K562 (cell line): Measurements from ENCODE around the gene BCAS3. TPM values are rescaled to one million over a fixed set of nuclear protein-coding genes. Genes with fewer than 3 reads are reported as not detected.

Source experiments
- ATAC-seq: fragments of 200-7000 bp; cut with Tn5 transposase; 3 replicates; pipeline ENCODE4 v1.9.1; 2020; ENCODE audit warnings: moderate library complexity
- BruUV-seq: library from RNA; stranded (reverse); fragments of 400-500 nt; replicated peaks from 2 replicates; lab custom pipeline; 2021; lab: Mats Ljungman, UMichigan
- CTCF ChIA-PET: fragments of 300-600 bp; formaldehyde crosslinking; extraction: SDS; loops from one replicate; lab custom pipeline; 2021; ENCODE audit warnings: low intra/inter-chr PET ratio; lab: Yijun Ruan, JAX
- POLR2A ChIA-PET: fragments of 300-600, 350-650 bp; sonication (Branson Sonifier 250); formaldehyde crosslinking; extraction: SDS; loops from one replicate; lab custom pipeline; 2021; ENCODE audit warnings: antibody characterized with exemption, inconsistent platforms; lab: Yijun Ruan, JAX
- DNase-seq, 4 experiments: peaks; one replicate each; pipeline versions ENCODE4 v3.0.0 to v3.0.0-alpha.2; 2011 to 2018; ENCODE audit warnings: low spot score in 3 of 4, mixed read lengths in 3 of 4; ENCODE audit errors: extremely low read depth in 1 of 4
- FAIRE-seq: peaks from 2 replicates; lab custom pipeline; 2011; peaks lifted over from hg19 to GRCh38; lab: Jason Lieb, UNC
- H2AFZ ChIP-seq: 2 replicates; pipeline ENCODE4 v1.6.0; 2011; ENCODE audit warnings: low read depth, low read length, control low read depth, inconsistent platforms
- H3K27ac ChIP-seq: fragments of 200-600 bp; 3 replicates; pipeline ENCODE4 v1.8.0; 2011; ENCODE audit warnings: low read depth, mild to moderate bottlenecking, control low read depth, inconsistent platforms, low read length, moderate library complexity, mixed read lengths; ENCODE audit errors: extremely low read depth
- H3K27me3 ChIP-seq, 2 experiments: fragments of 300-600 bp in 1 of 2; 2 replicates in 1 of 2; 3 replicates in 1 of 2; pipeline versions ENCODE4 v1.6.0 to v1.8.0; 2011; ENCODE audit warnings: inconsistent platforms in 2 of 2, low read length in 2 of 2, mild to moderate bottlenecking in 1 of 2, mixed read lengths in 1 of 2, moderate library complexity in 1 of 2; ENCODE audit not compliant: control insufficient read depth in 2 of 2, insufficient read depth in 2 of 2
- H3K36me3 ChIP-seq: fragments of 300-600 bp; 3 replicates; pipeline ENCODE4 v1.8.0; 2011; ENCODE audit warnings: mild to moderate bottlenecking, low read length, inconsistent platforms; ENCODE audit not compliant: control insufficient read depth, insufficient read depth
- H3K4me1 ChIP-seq, 2 experiments: fragments of 200-600 bp in 1 of 2; replicated peaks in 1 of 2; 2 replicates in 1 of 2; 3 replicates in 1 of 2; pipeline versions ENCODE4 v1.5.1 to v1.8.0; 2011; ENCODE audit warnings: inconsistent platforms in 2 of 2, low read length in 2 of 2, mild to moderate bottlenecking in 1 of 2, mixed read lengths in 1 of 2, moderate library complexity in 1 of 2; ENCODE audit not compliant: control insufficient read depth in 2 of 2, insufficient read depth in 2 of 2
- H3K4me2 ChIP-seq: 2 replicates; pipeline ENCODE4 v1.6.1; 2011; ENCODE audit warnings: low read length, control low read depth, inconsistent platforms, mixed read lengths; ENCODE audit not compliant: insufficient read depth
- H3K4me3 ChIP-seq: fragments of 200-600 bp; sonication (generic), shearing (Covaris generic); 2 replicates; pipeline ENCODE4 v1.5.1; 2016; ENCODE audit warnings: control low read depth, inconsistent platforms
- H3K79me2 ChIP-seq: fragments of 200-600 bp; 3 replicates; pipeline ENCODE4 v1.8.0; 2011; ENCODE audit warnings: low read length, inconsistent platforms; ENCODE audit not compliant: control insufficient read depth, insufficient read depth
- H3K9ac ChIP-seq, 2 experiments: 2 replicates each; pipeline versions ENCODE4 v1.6.0 to v1.6.1; 2011; ENCODE audit warnings: low read depth in 2 of 2, low read length in 2 of 2, control low read depth in 1 of 2, inconsistent platforms in 1 of 2, mild to moderate bottlenecking in 1 of 2, mixed read lengths in 1 of 2; ENCODE audit not compliant: insufficient read depth in 1 of 2
- H3K9me1 ChIP-seq: one replicate; pipeline ENCODE4 v1.6.0; 2011; ENCODE audit warnings: inconsistent platforms, mild to moderate bottlenecking, low read length, moderate library complexity; ENCODE audit not compliant: control insufficient read depth, insufficient read depth
- H3K9me3 ChIP-seq: replicated peaks from 2 replicates; pipeline ENCODE4 v1.5.1; 2011; ENCODE audit warnings: low read depth, low read length, inconsistent platforms; ENCODE audit not compliant: control insufficient read depth, insufficient read depth
- H4K20me1 ChIP-seq: replicated peaks from 2 replicates; pipeline ENCODE4 v1.6.1; 2011; ENCODE audit warnings: low read length, inconsistent platforms, mixed read lengths; ENCODE audit not compliant: control insufficient read depth, insufficient read depth
- ATF7 ChIP-seq: fragments of 450-650 bp; IDR thresholded peaks from 2 replicates; pipeline ENCODE4 v1.7.1; 2014; ENCODE audit warnings: mild to moderate bottlenecking, moderate library complexity
- CEBPZ ChIP-seq: fragments of 150-350 bp; IDR thresholded peaks from 2 replicates; pipeline ENCODE4 v1.6.1; 2014; ENCODE audit warnings: low read depth, mild to moderate bottlenecking, low read length, borderline replicate concordance
- FOXP4 ChIP-seq: sonication (generic); formaldehyde crosslinking; IDR thresholded peaks from 2 replicates; pipeline ENCODE4 v1.8.0; 2022; ENCODE audit warnings: mild to moderate bottlenecking, missing genetic modification reagents, borderline replicate concordance
- HMG20B ChIP-seq: fragments of 250-450 bp; sonication (Bioruptor Pico); IDR thresholded peaks from 2 replicates; pipeline ENCODE4 v1.5.0; 2021; ENCODE audit warnings: mild to moderate bottlenecking
- KLF1 ChIP-seq: fragments of 450-650 bp; IDR thresholded peaks from 2 replicates; pipeline ENCODE4 v1.6.1; 2016; ENCODE audit warnings: missing genetic modification characterization, missing compliant biosample characterization
- NUFIP1 ChIP-seq: fragments of 450-650 bp; IDR thresholded peaks from 2 replicates; pipeline ENCODE4 v1.6.1; 2018; ENCODE audit not compliant: partially characterized antibody
- XRCC5 ChIP-seq: fragments of 200-400 bp; formaldehyde crosslinking; IDR thresholded peaks from 2 replicates; pipeline ENCODE4 v1.6.1; 2017; ENCODE audit warnings: low read depth, mild to moderate bottlenecking, low read length
- ZNF165 ChIP-seq: fragments of 250-450 bp; sonication (Bioruptor Pico); IDR thresholded peaks from 2 replicates; pipeline ENCODE4 v1.4.0; 2020; ENCODE audit warnings: borderline replicate concordance
- WGBS: fragments of 100-300 bp; shearing (Covaris generic); methylation state at CpG from one replicate; pipeline ENCODE4 v1.1.6; 2016; ENCODE audit warnings: low coverage, mixed read lengths; ENCODE audit not compliant: insufficient coverage; ENCODE audit errors: missing lambda C conversion rate; 5-methylcytosine and 5-hydroxymethylcytosine counted together
- in situ Hi-C: fragments of 300-500 bp; cut with MboI; formaldehyde crosslinking; loops from 4 replicates; pipeline ENCODE4 v1.15.0; 2018; ENCODE audit warnings: inconsistent platforms, mixed read lengths
- intact Hi-C: fragments of 100-400 bp; cut with micrococcal nuclease; formaldehyde crosslinking; loops from 2 replicates; pipeline ENCODE4 v1.14.2; 2022
- polyA plus RNA-seq, 8 experiments: library from polyadenylated mRNA; depleted of rRNA in 4 of 8; stranded (reverse) in 5 of 8; unstranded in 3 of 8; fragments of >200 nt; fragmentation: Nextera tagmentation in 2 of 8; fragmentation: Illumina TruSeq in 1 of 8; extraction: Ambion mirVana in 2 of 8; extraction: Trizol in 1 of 8; gene quantifications; 2 replicates each; pipeline versions ENCODE4 v1.2.1 to v1.2.3, GENCODE V29; 2011 to 2014; ENCODE audit warnings: inconsistent platforms in 1 of 8, missing spikeins in 1 of 8
- total RNA-seq, 7 experiments: library from RNA; depleted of rRNA in 6 of 7; stranded (reverse); fragments of >200 nt in 6 of 7; fragmentation: Illumina TruSeq in 2 of 7; extraction: Trizol in 2 of 7; gene quantifications; 2 replicates each; pipeline versions ENCODE4 v1.2.1 to v1.2.3, GENCODE V29; 2011 to 2021; ENCODE audit warnings: low replicate concordance in 1 of 7

The BCAS3 gene
- total and polyA plus RNA-seq, 9 of the 15 experiments (the other 6 are each of a cell fraction or from before 2014, with no cell fraction given): 1.9 to 5.5 (median 3.5) TPM

- TF ChIP-seq NUFIP1: no peak
- TF ChIP-seq, all 486 proteins: peak for 4
These were observed 461.6 kb downstream of the BCAS3 start (continued) for GRCh38 chr17:61139219-61139618.

GRCh38 chr17:61140081-61140786 lies 462.6 kb downstream of the BCAS3 start:
- Histone ChIP-seq H3K27ac (no peak overlapping the region), H4K20me1 (no peaks in the 10 kb centered on the region), H3K79me2 (no peaks in the 10 kb centered on the region), H3K4me1 (peaks cover 4 to 13% of the 10 kb centered on the region in 2 experiments; a peak in 4 of 5 replicates), H3K9me3 (no peaks in the 10 kb centered on the region), H3K9ac (no peak overlapping the region), H3K4me3 (no peak overlapping the region), H3K27me3 (peaks cover 2 to 18% of the 10 kb centered on the region in 2 experiments; a peak in 3 of 5 replicates), H3K9me1 (no peaks in the 10 kb centered on the region), H3K4me2 (no peak overlapping the region), H3K36me3 (no peaks in the 10 kb centered on the region), H2AFZ (no peak overlapping the region)
- ATAC-seq (no peak), FAIRE-seq (no peak), DNase-seq (no peak)
- BruUV-seq: no TSS peak
- 3% methylated on average over 3 of the region's 3 CpGs for WGBS
- CTCF ChIA-PET: interaction anchor here (0.8 kb wide), 1 partner anchor 106 kb away, joined by 3 read pairs; no protein-coding TSS in a partner anchor
- intact Hi-C loops (no loop called here), in situ Hi-C loops (no loop called here)
- no peak for TF ChIP-seq CEBPZ
- no peak for TF ChIP-seq XRCC5
- TF ChIP-seq NUFIP1: no peak
- TF ChIP-seq ZNF165 (CRISPR knock-in tag): no peak
- no peak for TF ChIP-seq ATF7
- no peak for TF ChIP-seq HMG20B (CRISPR knock-in tag)
- TF ChIP-seq KLF1 (tag): no peak
- no peak for TF ChIP-seq FOXP4 (CRISPR knock-in tag)
- POLR2A ChIA-PET: no interaction called here
